HepG2 (cell line): Measurements from ENCODE around the gene ZNF264. TPM values are rescaled to one million over a fixed set of nuclear protein-coding genes. Genes with fewer than 3 reads are reported as not detected.

ENCODE experiments used
- CCDC6 ChIP-seq: sonication (generic); formaldehyde crosslinking; IDR thresholded peaks from 2 replicates; pipeline ENCODE4 v1.8.1; 2022; ENCODE audit warnings: mild to moderate bottlenecking, missing genetic modification reagents, moderate library complexity
- EHMT2 ChIP-seq: fragments of 200-600 bp; sonication (generic); IDR thresholded peaks from 2 replicates; pipeline ENCODE4 v1.7.0; 2017; ENCODE audit warnings: antibody characterized with exemption, low read depth, low read length, borderline replicate concordance
- ELK4 ChIP-seq: sonication (generic); formaldehyde crosslinking; IDR thresholded peaks from 2 replicates; pipeline ENCODE4 v1.9.0; 2021; ENCODE audit warnings: missing genetic modification reagents, borderline replicate concordance
- GPBP1L1 ChIP-seq: sonication (generic); formaldehyde crosslinking; IDR thresholded peaks from 2 replicates; pipeline ENCODE4 v1.5.0; 2020; ENCODE audit warnings: mild to moderate bottlenecking, missing genetic modification reagents
- HBP1 ChIP-seq: IDR thresholded peaks from 2 replicates; pipeline ENCODE4 v1.6.1; 2016; ENCODE audit warnings: low read depth, control low read depth
- IKZF1 ChIP-seq: fragments of 450-650 bp; IDR thresholded peaks from 2 replicates; pipeline ENCODE4 v1.7.1; 2016
- IRF2 ChIP-seq: IDR thresholded peaks from 2 replicates; pipeline ENCODE4 v1.6.1; 2018; ENCODE audit warnings: missing genetic modification reagents, missing compliant biosample characterization
- ISX ChIP-seq: sonication (generic); formaldehyde crosslinking; conservative IDR thresholded peaks from 2 replicates; pipeline ENCODE4 v1.5.0; 2020; ENCODE audit warnings: missing genetic modification reagents
- MEF2D ChIP-seq: sonication (generic); formaldehyde crosslinking; IDR thresholded peaks from 2 replicates; pipeline ENCODE4 v1.5.1; 2020; ENCODE audit warnings: mild to moderate bottlenecking, missing genetic modification reagents
- NR2F2 ChIP-seq: IDR thresholded peaks from 2 replicates; pipeline ENCODE4 v1.6.1; 2012; ENCODE audit warnings: low read depth, inconsistent platforms, borderline replicate concordance
- RNF2 ChIP-seq: fragments of 450-650 bp; conservative IDR thresholded peaks from 2 replicates; pipeline ENCODE4 v1.6.1; 2016; ENCODE audit warnings: low read depth
- SNAPC4 ChIP-seq: sonication (generic); formaldehyde crosslinking; IDR thresholded peaks from 2 replicates; pipeline ENCODE4 v1.4.0; 2020; ENCODE audit warnings: mild to moderate bottlenecking, missing genetic modification reagents
- TEAD2 ChIP-seq: sonication (generic); formaldehyde crosslinking; IDR thresholded peaks from 2 replicates; pipeline ENCODE4 v1.9.0; 2021; ENCODE audit warnings: missing genetic modification reagents
- THAP8 ChIP-seq: sonication (generic); formaldehyde crosslinking; IDR thresholded peaks from 2 replicates; pipeline ENCODE4 v1.5.1; 2020; ENCODE audit warnings: missing genetic modification reagents, mild to moderate bottlenecking, borderline replicate concordance
- ZEB1 ChIP-seq: IDR thresholded peaks from 2 replicates; pipeline ENCODE4 v1.6.1; 2012; ENCODE audit warnings: mild to moderate bottlenecking, low read depth, inconsistent platforms; ENCODE audit not compliant: insufficient replicate concordance
- ZNF205 ChIP-seq: IDR thresholded peaks from 2 replicates; pipeline ENCODE4 v1.6.1; 2018; ENCODE audit warnings: missing biosample characterization, missing genetic modification reagents
- ZNF24 ChIP-seq: fragments of 450-650 bp; IDR thresholded peaks from 2 replicates; pipeline ENCODE4 v1.6.1; 2017; ENCODE audit warnings: antibody characterized with exemption, mild to moderate bottlenecking
- ZNF33A ChIP-seq: sonication (generic); formaldehyde crosslinking; IDR thresholded peaks from 2 replicates; pipeline ENCODE4 v1.5.1; 2020; ENCODE audit warnings: missing genetic modification reagents, mild to moderate bottlenecking, moderate library complexity, borderline replicate concordance
- ZNF572 ChIP-seq: sonication (generic); formaldehyde crosslinking; IDR thresholded peaks from 2 replicates; pipeline ENCODE4 v1.5.1; 2020; ENCODE audit warnings: mild to moderate bottlenecking, missing genetic modification reagents
- ZNF678 ChIP-seq: sonication (generic); formaldehyde crosslinking; IDR thresholded peaks from 2 replicates; pipeline ENCODE4 v1.4.0; 2020; ENCODE audit warnings: mild to moderate bottlenecking, missing genetic modification reagents
- polyA plus RNA-seq, 8 experiments: library from polyadenylated mRNA; depleted of rRNA in 3 of 8; stranded (reverse) in 7 of 8; unstranded in 1 of 8; fragments of >200 nt; fragmentation: Illumina TruSeq in 4 of 8; extraction: Trizol in 4 of 8; gene quantifications; 2 replicates each; pipeline versions ENCODE4 v1.2.1 to v1.2.3, GENCODE V29; 2011 to 2016; ENCODE audit warnings: low read depth in 4 of 8, missing spikeins in 1 of 8, mixed read lengths in 1 of 8; ENCODE audit not compliant: insufficient read depth in 1 of 8
- total RNA-seq, 5 experiments: library from RNA; depleted of rRNA; stranded (reverse); fragments of >200 nt; fragmentation: Illumina TruSeq; extraction: Trizol; gene quantifications; 2 replicates each; pipeline ENCODE4 v1.2.3, GENCODE V29; 2016; ENCODE audit warnings: low read depth in 1 of 5

ZNF264 gene
- total and polyA plus RNA-seq, 2 of the 13 experiments (the other 11 are each of a cell fraction or from before 2014, with no cell fraction given) = 3.5 to 17.6 TPM

- TF ChIP-seq SNAPC4 (peak; percentile 72; the same call in 1 of the 2 replicates), CCDC6 (CRISPR knock-in tag) (no peak; the same call in 1 of the 2 replicates), RNF2 (no peak), MEF2D (0 out of 2 replicates have a peak, but pooled peaks have one; percentile 51), GPBP1L1 (no peak), ZNF33A (CRISPR knock-in tag) (no peak), EHMT2 (no peak; the same call in 1 of the 2 replicates), ZNF24 (no peak), ISX (no peak; the same call in 1 of the 2 replicates), THAP8 (CRISPR knock-in tag) (peak; percentile 79; the same call in 1 of the 2 replicates), IRF2 (CRISPR knock-in tag) (peak; percentile 92; the same call in 1 of the 2 replicates), NR2F2 (no peak), ZEB1 (peak; percentile 67), ZNF678 (CRISPR knock-in tag) (0 out of 2 replicates have a peak, but pooled peaks have one; percentile 24), ZNF572 (CRISPR knock-in tag) (peak; percentile 39; the same call in 1 of the 2 replicates), TEAD2 (CRISPR knock-in tag) (no peak), ZNF205 (no peak), HBP1 (no peak), IKZF1 (no peak), ELK4 (0 out of 2 replicates have a peak, but pooled peaks have one; percentile 43)
These were observed 49.2 kb downstream of the ZNF264 start, which contains the start of gene ZNF805 (continued) for GRCh38 chr19:57240311-57241090.
